Liver (tissue), 3 donors: ENCODE data around the gene RYR3.

Source experiments
- ATF3 ChIP-seq: IDR thresholded peaks from 2 replicates; pipeline ENCODE4 v1.6.1; 2016; ENCODE audit warnings: antibody characterized with exemption
- CTCF ChIP-seq: fragments of 150-350 bp; IDR thresholded peaks from 2 replicates; pipeline ENCODE4 v1.5.1; 2017; ENCODE audit warnings: improper control_type of control experiment, low read depth, low read length; ENCODE audit not compliant: missing input control
- EGR1 ChIP-seq, 2 donors: IDR thresholded peaks; 2 replicates each; pipeline ENCODE4 v1.6.1; 2016 to 2018; ENCODE audit warnings: antibody characterized with exemption in 2 of 2, low read depth in 2 of 2
- GABPA ChIP-seq, 2 donors: IDR thresholded peaks in 1 of 2; conservative IDR thresholded peaks in 1 of 2; 2 replicates each; pipeline ENCODE4 v1.6.1; 2016; ENCODE audit warnings: antibody characterized with exemption in 2 of 2, mild to moderate bottlenecking in 1 of 2, moderate library complexity in 1 of 2
- JUND ChIP-seq, 2 donors: IDR thresholded peaks; 2 replicates each; pipeline ENCODE4 v1.6.1; 2016; ENCODE audit warnings: antibody characterized with exemption in 2 of 2
- MAX ChIP-seq: IDR thresholded peaks from 2 replicates; pipeline ENCODE4 v1.6.1; 2016; ENCODE audit warnings: antibody characterized with exemption
- NR2F2 ChIP-seq: IDR thresholded peaks from 2 replicates; pipeline ENCODE4 v1.6.1; 2016; ENCODE audit warnings: antibody characterized with exemption
- RAD21 ChIP-seq, 2 donors: IDR thresholded peaks; 2 replicates each; pipeline ENCODE4 v1.6.1; 2016; ENCODE audit warnings: antibody characterized with exemption in 2 of 2, mild to moderate bottlenecking in 2 of 2
- REST ChIP-seq: IDR thresholded peaks from 2 replicates; pipeline ENCODE4 v1.6.1; 2016; ENCODE audit warnings: antibody characterized with exemption, mild to moderate bottlenecking
- SP1 ChIP-seq: IDR thresholded peaks from 2 replicates; pipeline ENCODE4 v1.6.1; 2018; ENCODE audit warnings: antibody characterized with exemption, mild to moderate bottlenecking
- TAF1 ChIP-seq: conservative IDR thresholded peaks from 2 replicates; pipeline ENCODE4 v1.6.1; 2016; ENCODE audit warnings: antibody characterized with exemption, mild to moderate bottlenecking
- YY1 ChIP-seq: IDR thresholded peaks from 2 replicates; pipeline ENCODE4 v1.6.1; 2016; ENCODE audit warnings: antibody characterized with exemption, mild to moderate bottlenecking
- ZBTB33 ChIP-seq: IDR thresholded peaks from 2 replicates; pipeline ENCODE4 v1.6.1; 2016; ENCODE audit warnings: antibody characterized with exemption
- donor health status: healthy.
- donor health status: healthy.

- TF ChIP-seq JUND (IDR thresholded peaks at IDR 0.05) (no peak), SP1 (no peak), CTCF (no peak), NR2F2 (no peak), MAX (no peak), RAD21 (IDR thresholded peaks at IDR 0.05) (no peak), REST (no peak), TAF1 (no peak), ZBTB33 (no peak), GABPA (IDR thresholded peaks at IDR 0.05 in 1 of 2, conservative IDR thresholded peaks at IDR 0.05 in 1 of 2) (no peak), EGR1 (IDR thresholded peaks at IDR 0.05; ENCODE audit: low read depth in 2 of 2) (no peak), YY1 (no peak), ATF3 (no peak)
Measured at GRCh38 chr15:33393546-33393945, 82.8 kb downstream of the RYR3 start.
